Measurements from ENCODE around the gene NAV3. TPM values are rescaled to one million over a fixed set of nuclear protein-coding genes. Genes with fewer than 3 reads are reported as not detected.

NAV3 gene
- total and polyA plus RNA-seq, 9 of the 15 experiments (the other 6 are each of a cell fraction or from before 2014, with no cell fraction given): 0.04 TPM; not detected in 8

GRCh38 chr12:78239544-78239943 is 408.9 kb downstream of the NAV3 start:
- ATAC-seq (no peak), FAIRE-seq (no peak), DNase-seq (ENCODE audit: extremely low read depth in 1 of 4, low spot score in 3 of 4) (no peak)
- CTCF ChIA-PET (ENCODE audit: low intra/inter-chr PET ratio): no interaction called here
- no peaks in the 10 kb centered on the region for H3K36me3 ChIP-seq (ENCODE audit: control insufficient read depth, insufficient read depth, low read length)
- no peaks in the 10 kb centered on the region for H3K9me1 ChIP-seq (ENCODE audit: control insufficient read depth, insufficient read depth, low read length)
- peaks cover 2% of the 10 kb centered on the region; the same call in 1 of the 2 replicates for H3K9me3 ChIP-seq (replicated peaks; ENCODE audit: control insufficient read depth, insufficient read depth, low read depth, low read length)
- POLR2A ChIA-PET: no interaction called here
- no peaks in the 10 kb centered on the region for H3K27me3 ChIP-seq (ENCODE audit: control insufficient read depth in 2 of 2, insufficient read depth in 2 of 2, low read length in 2 of 2)
- no peak overlapping the region for H3K4me3 ChIP-seq
- no peak overlapping the region for H3K9ac ChIP-seq (ENCODE audit: insufficient read depth in 1 of 2, low read depth in 2 of 2, low read length in 2 of 2)
- H3K27ac ChIP-seq (ENCODE audit: extremely low read depth, low read depth, low read length): no peak overlapping the region
- 0% methylated on average over 3 of the region's 3 CpGs for WGBS (ENCODE audit: insufficient coverage, low coverage, missing lambda C conversion rate)
- in situ Hi-C loops (cut with MboI) (no loop called here), intact Hi-C loops (cut with micrococcal nuclease) (no loop called here)
- no peaks in the 10 kb centered on the region for H3K79me2 ChIP-seq (ENCODE audit: control insufficient read depth, insufficient read depth, low read length)
- no peaks in the 10 kb centered on the region for H3K4me1 ChIP-seq (replicated peaks in 1 of 2; ENCODE audit: control insufficient read depth in 2 of 2, insufficient read depth in 2 of 2, low read length in 2 of 2)
- TF ChIP-seq RAD51 (IDR thresholded peaks at IDR 0.05; ENCODE audit: borderline replicate concordance, low read depth) (no peak), ZZZ3 (IDR thresholded peaks at IDR 0.05) (no peak), TRIM28 (IDR thresholded peaks at IDR 0.05) (no peak), POLR2H (tag; IDR thresholded peaks at IDR 0.05; ENCODE audit: low read depth) (no peak), YY1 (IDR thresholded peaks at IDR 0.05; ENCODE audit: borderline replicate concordance in 1 of 3, control insufficient read depth in 1 of 3, extremely low read depth in 1 of 3, insufficient read depth in 3 of 3, insufficient read length in 1 of 3, insufficient replicate concordance in 2 of 3, low read depth in 1 of 3, low read length in 2 of 3) (no peak), YBX1 (IDR thresholded peaks at IDR 0.05) (no peak), NFRKB (IDR thresholded peaks at IDR 0.05; ENCODE audit: low read depth) (no peak), ZNF239 (CRISPR knock-in tag; IDR thresholded peaks at IDR 0.05) (no peak), PPARD (CRISPR knock-in tag; IDR thresholded peaks at IDR 0.05) (no peak)
- TF ChIP-seq, protein P1, sequence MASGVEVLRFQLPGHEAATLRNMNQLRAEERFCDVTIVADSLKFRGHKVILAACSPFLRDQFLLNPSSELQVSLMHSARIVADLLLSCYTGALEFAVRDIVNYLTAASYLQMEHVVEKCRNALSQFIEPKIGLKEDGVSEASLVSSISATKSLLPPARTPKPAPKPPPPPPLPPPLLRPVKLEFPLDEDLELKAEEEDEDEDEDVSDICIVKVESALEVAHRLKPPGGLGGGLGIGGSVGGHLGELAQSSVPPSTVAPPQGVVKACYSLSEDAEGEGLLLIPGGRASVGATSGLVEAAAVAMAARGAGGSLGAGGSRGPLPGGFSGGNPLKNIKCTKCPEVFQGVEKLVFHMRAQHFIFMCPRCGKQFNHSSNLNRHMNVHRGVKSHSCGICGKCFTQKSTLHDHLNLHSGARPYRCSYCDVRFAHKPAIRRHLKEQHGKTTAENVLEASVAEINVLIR (CRISPR knock-in tag; IDR thresholded peaks at IDR 0.05): no peak
- H4K20me1 ChIP-seq (replicated peaks; ENCODE audit: control insufficient read depth, insufficient read depth, low read length): no peaks in the 10 kb centered on the region
- H3K4me2 ChIP-seq (ENCODE audit: insufficient read depth, low read length): no peak overlapping the region
- H2AFZ ChIP-seq (ENCODE audit: low read depth, low read length): no peak overlapping the region
- BruUV-seq (replicated peaks): no TSS peak
